NCI-H82 (cell line): Measurements from ENCODE around the gene PDRG1.

Experiments used
- DNase-seq: peaks from one replicate; lab custom pipeline; 2025; lab: John Stamatoyannopoulos, UW

Gene PDRG1

DNA sequence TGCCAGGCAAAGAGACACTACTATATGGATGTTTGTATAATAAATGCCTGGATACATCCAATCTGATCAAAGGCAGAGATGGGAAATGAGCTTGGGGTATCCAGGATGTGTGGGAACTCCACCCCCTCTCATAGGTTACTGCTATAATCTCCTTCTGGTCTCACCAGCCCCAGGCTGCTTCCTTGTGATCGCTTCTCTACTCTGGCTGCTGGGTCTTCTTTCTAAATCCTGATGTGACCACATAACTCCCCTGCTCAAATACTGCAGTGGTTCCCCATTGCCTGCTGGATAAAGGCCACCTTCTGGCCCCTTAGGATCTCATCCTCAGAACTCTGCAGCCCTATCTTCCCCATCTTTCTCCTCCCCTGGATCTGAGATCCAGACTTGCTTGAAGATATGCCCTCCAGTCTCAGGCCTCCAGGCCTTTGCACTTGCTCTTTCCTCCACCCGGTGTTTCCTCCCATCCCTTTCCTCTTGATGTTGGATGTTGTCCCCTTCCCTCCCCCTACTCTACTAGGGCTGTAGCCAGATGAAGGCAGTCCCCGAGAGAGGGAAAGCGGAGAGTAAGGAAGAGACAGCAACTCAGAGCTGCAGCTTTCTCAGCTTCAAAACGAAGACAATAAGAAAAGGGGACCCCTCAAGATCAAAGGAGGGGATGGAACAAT, 15.3 kb upstream of the PDRG1 start:
- peak; percentile 79 for DNase-seq

DNA sequence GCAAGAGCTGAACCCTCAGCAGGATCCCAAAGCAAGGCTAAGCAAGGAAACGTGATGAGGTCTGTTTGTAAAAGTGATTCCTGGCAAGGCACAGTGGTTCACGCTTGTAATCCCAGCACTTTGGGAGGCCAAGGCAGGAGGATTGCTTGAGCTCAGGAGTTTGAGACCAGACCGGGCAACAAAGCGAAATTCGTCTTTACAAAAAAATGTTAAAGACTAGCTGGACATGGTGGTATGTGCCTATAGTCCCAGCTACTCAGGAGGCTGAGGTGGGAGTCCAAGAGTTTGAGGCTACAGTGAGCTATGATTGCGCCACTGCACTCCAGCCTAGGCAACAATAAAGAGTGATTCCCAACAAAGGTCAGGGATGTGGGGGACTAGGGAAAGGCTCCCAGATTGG, 12.0 kb upstream of the PDRG1 start:
- no peak for DNase-seq

DNA sequence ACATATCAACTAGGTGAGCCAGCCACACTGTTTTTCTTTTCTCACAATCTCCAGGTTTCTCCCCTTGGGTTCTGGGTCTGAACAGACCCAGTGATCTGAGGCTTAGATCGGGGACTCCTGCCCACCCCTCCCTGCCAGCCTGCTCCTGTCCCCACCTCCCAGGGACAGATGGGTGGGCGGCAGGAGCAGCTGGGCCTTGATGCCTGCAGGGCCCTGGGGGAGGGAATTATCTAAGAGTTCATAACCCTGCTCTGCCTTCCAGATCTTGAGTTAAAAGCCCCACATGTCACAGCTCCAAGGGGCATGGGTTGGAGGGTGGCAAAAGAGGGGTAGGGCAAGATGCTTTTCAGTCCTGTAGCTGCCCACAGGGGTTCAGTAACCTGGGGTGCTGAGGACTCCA, 10.9 kb upstream of the PDRG1 start:
- DNase-seq: peak; percentile 98

GRCh38 chr20:31956556-31957526, 5.0 kb upstream of the PDRG1 start:
- peak; percentile 97 for DNase-seq

DNA sequence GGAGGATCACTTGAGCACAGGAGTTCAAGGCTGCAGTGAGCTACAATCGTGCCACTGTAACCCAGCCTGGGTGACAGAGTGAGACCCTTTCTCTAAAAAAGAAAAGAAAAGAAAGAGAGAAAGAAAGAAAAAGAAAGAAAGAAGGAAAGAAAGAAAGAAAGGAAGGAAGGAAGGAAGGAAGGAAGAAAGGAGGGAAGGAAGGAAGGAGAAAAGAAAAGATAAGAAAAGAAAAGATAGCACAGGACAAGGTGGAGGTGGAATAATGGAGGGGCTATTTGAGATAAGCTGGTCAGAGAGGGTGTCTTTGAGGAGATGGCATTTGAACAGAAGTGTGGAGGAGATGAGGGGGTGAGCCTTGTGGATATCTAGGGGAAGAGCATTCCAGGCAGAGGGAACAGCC, 2.7 kb upstream of the PDRG1 start:
- no peak for DNase-seq

DNA sequence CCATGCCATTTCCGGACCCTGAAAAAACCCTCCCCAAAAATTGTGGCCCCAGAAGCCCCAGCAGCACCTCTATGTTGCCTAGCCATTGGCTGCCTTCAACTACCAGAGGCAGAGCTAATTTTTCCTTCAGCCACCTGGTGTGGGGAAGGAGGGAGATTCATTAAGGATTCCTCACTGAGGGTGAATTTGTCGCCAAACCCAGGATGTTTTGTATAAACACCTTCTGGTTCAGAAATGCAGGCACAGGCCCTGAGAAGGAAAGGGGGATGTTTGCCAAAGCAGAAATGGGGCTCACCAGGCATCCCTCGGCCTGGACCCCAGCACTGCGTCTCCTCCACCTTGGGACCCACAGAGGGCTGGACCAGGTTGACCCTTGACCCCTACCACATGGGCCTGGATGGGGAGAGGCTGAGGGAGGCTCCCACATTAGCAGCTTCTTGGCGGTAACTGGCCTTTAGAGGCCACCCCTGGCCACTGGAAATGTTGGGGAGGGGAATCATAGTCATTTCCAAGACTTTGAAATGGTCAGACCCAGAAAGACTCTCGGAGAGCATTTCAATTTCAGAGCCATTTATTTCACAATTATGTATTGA, 1.8 kb upstream of the PDRG1 start:
- DNase-seq: no peak

DNA sequence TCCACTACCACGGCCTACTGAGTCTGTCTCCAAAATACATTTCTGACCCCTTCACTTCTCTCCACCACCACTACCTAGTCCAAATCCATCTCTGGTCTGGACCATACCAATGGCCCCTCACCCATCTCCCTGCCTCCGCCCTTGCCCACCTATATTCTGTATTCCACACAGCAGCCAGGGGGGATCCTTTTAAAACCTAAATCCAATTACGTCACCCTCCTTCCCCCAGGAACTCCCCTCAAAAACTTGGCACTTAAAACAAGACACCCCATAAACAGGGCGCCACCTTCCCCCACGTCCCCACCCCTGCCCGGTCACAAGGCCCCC, 680 bp downstream of the PDRG1 start:
- DNase-seq: no peak

DNA sequence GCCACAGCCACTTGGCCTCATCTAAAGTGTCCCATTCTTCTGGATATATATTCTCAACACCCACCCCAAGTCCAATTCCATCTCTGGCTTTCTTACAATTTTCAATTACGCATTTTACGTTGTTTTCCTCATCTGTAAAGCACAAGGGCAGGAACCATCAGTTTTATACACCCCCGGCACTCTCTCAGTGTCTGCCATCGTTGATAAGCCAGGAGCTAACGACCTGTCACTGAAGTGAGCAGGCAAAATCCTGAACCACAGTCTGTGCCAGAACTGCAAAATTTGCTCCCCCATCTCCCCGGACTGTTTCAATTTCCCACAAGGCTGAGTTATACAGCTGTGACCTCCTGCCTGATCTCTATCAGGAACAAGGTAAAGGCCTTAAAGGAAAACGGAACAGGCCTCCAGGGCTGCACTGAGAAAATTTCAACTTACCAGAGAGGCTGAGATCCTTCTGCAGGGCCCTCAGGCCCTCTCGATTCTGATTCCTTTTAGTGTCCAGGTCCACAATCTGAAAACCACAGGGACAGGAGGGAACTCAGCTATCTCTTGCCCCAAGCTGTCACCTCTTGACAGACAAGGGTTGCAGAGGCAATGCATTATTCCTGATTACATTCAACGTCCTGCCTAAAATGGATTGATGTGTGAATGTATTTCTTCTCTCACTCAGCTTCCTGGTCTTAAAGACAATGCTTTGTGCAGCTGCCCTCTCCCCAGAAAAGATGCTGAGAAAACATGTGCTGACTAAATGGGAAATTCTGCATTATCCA, 1.8 kb downstream of the PDRG1 start:
- DNase-seq: no peak

DNA sequence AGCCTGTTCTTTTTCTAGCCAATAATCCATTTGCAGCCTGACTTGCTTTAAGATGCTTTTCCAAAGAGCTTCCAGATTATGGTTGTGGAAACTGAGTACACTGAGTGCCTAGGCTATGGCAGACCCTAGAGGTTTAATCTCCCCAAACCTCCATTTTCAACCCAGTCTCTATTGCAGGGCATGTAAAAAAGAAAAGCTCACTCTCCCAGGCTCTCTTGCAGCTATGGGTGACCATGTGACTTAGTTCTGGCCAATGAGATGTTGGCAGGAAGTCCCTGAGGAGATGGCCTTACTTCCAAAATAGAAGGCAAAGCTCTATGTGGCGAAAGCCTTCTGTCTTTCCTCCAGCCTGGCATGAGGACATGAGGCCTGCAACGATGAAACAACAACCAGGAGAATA, 3.8 kb downstream of the PDRG1 start:
- no peak for DNase-seq

- no peak for DNase-seq
These were observed 6.1 kb downstream of the PDRG1 start for GRCh38 chr20:31945785-31946184.

DNA sequence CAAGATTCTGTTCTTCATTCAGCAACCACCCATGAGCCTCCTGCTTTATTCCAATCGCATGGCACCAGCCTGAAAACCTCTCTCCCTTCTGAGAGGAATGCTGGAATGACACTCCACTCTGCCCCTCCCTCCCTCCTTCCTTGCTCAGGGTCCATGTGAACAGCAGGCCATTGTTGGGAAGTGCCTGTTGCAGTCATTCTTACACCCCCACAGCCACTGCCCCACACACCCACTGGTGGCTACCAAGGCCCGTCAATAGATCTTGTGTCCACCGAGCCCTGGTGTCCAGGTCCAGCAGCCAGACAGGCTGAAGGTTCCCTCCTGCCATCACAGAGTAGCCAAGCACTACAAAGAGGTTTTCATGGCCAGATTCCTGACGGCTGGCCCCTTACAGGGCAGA, 6.5 kb downstream of the PDRG1 start:
- DNase-seq: no peak

- no peak for DNase-seq
These were observed 8.8 kb downstream of the PDRG1 start for GRCh38 chr20:31943052-31943471.

DNA sequence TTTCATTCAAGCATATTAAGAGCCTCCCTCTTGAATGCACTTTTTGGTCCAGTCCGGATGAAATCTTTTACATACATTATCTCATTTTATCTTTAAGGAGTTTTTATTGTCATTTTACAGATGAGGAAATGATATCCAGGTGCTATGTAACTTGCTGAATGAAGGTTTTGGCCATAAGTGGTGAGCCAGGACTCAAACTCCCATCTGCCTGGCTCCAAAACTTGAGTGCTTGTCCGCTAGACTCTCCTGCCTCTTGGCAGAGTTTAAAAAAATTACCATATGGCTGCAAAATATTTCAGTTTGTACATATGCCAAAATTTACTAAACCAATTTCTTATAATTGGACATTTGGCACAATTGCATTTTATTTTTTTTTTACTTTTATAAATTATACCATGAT, 12.2 kb downstream of the PDRG1 start:
- no peak for DNase-seq

- DNase-seq: no peak
These were observed 14.0 kb downstream of the PDRG1 start for GRCh38 chr20:31937820-31938219.

DNA sequence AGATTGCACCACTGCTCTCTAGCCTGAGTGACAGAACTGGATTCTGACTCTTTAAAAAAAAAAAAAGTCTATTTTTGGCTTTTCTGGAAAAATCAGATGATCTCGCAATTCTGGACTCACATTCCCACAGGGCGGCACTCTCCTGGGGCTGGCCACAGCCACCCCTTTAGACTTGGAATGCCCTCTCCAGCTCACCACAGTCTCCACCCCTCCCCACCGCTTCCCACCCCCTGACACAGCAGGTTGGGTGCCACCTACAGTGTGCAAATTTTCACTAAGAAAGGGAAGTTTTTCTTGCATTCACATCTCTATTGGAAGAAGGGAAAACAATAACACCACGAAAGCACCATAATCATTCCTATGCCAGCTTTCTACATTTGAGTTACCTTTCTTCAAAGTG, 15.4 kb downstream of the PDRG1 start:
- DNase-seq: no peak

DNA sequence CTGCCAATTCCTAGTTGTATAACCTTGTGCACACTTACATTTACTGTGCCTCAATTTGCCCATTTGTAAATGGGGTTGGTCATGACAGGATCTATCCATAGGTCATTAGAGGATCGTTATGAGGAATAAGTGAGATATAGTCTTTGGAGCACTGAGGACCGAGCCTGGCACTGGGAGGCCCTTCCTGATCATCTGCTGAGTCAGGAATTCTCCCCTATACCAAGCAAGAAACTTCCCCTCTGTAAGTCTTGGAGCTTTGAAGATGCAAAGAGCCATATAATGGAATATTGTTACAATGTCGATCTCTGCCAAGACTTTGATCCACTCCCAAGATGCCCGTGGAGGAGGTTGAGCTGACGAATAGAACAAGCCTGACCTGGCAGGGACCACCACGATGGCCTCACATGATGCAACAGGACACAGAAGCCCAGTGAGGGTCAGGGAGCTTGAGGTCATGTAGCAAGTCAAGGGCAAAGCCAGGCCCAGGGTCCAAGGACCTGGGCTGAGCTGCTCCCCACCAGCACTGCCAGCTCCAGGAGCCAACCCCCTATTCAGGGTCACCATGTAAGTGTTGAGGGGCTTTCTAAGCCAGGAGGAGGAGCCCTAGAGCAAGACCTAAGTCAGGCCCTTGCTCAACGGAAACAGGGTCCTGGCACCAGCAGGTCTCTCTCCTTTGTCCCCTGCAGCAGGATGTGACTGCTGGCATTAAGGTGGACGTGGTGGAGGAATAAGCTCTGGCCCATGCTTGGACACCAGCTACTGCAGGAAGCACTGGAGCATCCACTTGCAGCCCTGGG, 16.7 kb downstream of the PDRG1 start:
- DNase-seq: peak; percentile 61

DNA sequence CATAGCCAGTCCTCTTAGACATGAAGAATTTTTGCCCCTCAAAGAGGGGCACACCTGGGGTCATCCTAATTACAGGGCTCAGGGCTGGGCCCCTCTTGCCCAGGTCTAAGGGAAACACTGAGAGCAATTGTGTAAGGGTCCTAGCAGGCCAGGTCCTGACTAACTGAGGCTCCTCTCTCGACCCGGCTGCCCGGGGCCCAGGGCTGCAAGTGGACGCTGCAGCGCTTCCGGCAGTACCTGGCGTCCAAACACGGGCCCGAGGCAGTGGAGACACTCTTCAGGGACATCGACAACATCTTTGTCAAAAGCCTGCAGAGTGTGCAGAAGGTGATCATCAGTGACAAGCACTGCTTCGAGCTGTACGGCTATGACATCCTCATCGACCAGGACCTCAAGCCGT, 17.4 kb downstream of the PDRG1 start:
- no peak for DNase-seq

GRCh38 chr20:31933698-31934097, 18.1 kb downstream of the PDRG1 start:
- no peak for DNase-seq

DNA sequence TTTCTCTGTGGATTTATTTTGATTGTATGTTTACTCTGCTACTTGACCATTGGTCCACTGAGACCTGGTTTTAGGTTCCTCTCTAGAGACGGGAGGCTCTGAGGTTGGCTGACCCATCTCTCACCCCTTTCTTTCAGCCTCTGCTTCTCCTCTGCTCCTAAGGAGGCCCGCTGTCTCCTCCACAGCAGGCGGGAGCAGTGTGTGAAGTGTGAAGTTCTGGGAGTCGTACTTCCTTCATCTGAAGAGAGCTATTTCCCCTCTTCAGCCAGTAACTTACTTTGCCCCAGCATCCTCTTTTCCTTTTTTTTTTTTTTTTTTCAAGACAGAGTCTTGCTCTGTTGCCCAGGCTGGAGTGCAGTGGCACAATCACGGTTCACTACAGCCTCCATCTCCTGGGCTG, 21.1 kb downstream of the PDRG1 start:
- no peak for DNase-seq

GRCh38 chr20:31929631-31930030, 22.2 kb downstream of the PDRG1 start:
- DNase-seq: peak; percentile 80

GRCh38 chr20:31927627-31928159, 24.2 kb downstream of the PDRG1 start:
- no peak for DNase-seq
